NCI-H187 treated with DMSO at 0.1 percent for 48 hours (cell line): Measurements from ENCODE around the gene LAMTOR3.
"Not testable (repeated sequence)": the region's sequence is repeated elsewhere in the genome, so short reads cannot be mapped to it uniquely, and the experiment has no call there.

Experiments used
- DNase-seq: peaks from one replicate; lab custom pipeline; 2025; lab: John Stamatoyannopoulos, UW

LAMTOR3 gene

GRCh38 chr4:99830051-99830450 is 64.2 kb downstream of the LAMTOR3 start:
- DNase-seq = not testable (repeated sequence)

DNA sequence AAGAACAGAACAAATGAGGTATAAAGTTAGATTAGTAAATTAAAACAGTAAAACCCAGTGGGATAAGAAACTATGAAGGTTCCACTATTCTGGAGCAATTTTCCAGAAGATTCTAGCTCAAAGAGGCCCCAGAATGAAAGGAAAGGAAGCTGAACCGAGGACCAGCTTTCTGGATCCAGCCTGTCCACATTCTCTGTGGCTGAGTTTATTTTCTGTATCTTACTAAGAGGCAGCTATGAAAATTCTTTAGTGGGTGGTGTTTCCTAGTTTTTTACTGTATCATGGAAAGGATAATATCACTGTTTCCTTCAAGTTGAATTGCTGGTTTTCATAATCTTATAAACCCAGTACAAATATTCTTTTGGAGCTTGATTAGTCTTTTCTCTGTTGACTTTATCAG is 65.8 kb downstream of the LAMTOR3 start:
- DNase-seq = no peak
